DOHH2 (cell line): ENCODE measurements around the gene HMG20A.

Experiments used
- H3F3A ChIP-seq: fragments of 200-600 bp; sonication (generic), shearing (Covaris generic); 2 replicates; pipeline ENCODE4 v1.6.0; 2016; ENCODE audit warnings: antibody characterized with exemption, mild to moderate bottlenecking; ENCODE audit not compliant: control insufficient read depth, insufficient read depth
- H3K27ac ChIP-seq: fragments of 200-600 bp; sonication (generic); 2 replicates; pipeline ENCODE4 v1.5.1; 2014; ENCODE audit warnings: low read depth, mild to moderate bottlenecking, low read length, moderate library complexity
- H3K27me3 ChIP-seq: fragments of 200-600 bp; sonication (generic); 2 replicates; pipeline ENCODE4 v1.6.1; 2014; ENCODE audit warnings: mild to moderate bottlenecking, low read length, mixed read lengths; ENCODE audit not compliant: control insufficient read depth
- H3K36me3 ChIP-seq: fragments of 200-600 bp; sonication (generic); 2 replicates; pipeline ENCODE4 v1.6.1; 2014; ENCODE audit warnings: mild to moderate bottlenecking, low read length, moderate library complexity, mixed read lengths; ENCODE audit not compliant: control insufficient read depth
- H3K4me1 ChIP-seq: fragments of 200-600 bp; sonication (generic); 2 replicates; pipeline ENCODE4 v1.6.1; 2014; ENCODE audit warnings: mild to moderate bottlenecking, low read length, mixed read lengths; ENCODE audit not compliant: control insufficient read depth
- H3K4me2 ChIP-seq: fragments of 200-600 bp; sonication (generic); 2 replicates; pipeline ENCODE4 v1.6.0; 2014; ENCODE audit warnings: mild to moderate bottlenecking, low read length, moderate library complexity
- H3K4me3 ChIP-seq: fragments of 200-600 bp; sonication (generic); 2 replicates; pipeline ENCODE4 v1.5.1; 2014; ENCODE audit warnings: mild to moderate bottlenecking, low read length, mixed read lengths
- H3K79me2 ChIP-seq: fragments of 200-600 bp; sonication (generic); 2 replicates; pipeline ENCODE4 v1.6.1; 2014; ENCODE audit warnings: mild to moderate bottlenecking, low read length, mixed read lengths; ENCODE audit not compliant: control insufficient read depth
- H3K9me2 ChIP-seq: fragments of 200-600 bp; sonication (generic); replicated peaks from 2 replicates; pipeline ENCODE4 v1.6.1; 2014; ENCODE audit warnings: mild to moderate bottlenecking, low read length, mixed read lengths; ENCODE audit not compliant: control insufficient read depth
- H3K9me3 ChIP-seq: fragments of 200-600 bp; sonication (generic); 2 replicates; pipeline ENCODE4 v1.6.1; 2014; ENCODE audit warnings: antibody characterized with exemption, low read length, mixed read lengths; ENCODE audit not compliant: control insufficient read depth, insufficient read depth
- H4K20me1 ChIP-seq: fragments of 200-600 bp; sonication (generic); 2 replicates; pipeline ENCODE4 v1.6.0; 2014; ENCODE audit warnings: low read depth, mild to moderate bottlenecking, antibody characterized with exemption, low read length, moderate library complexity; ENCODE audit not compliant: control insufficient read depth, insufficient read depth
- EZH2phosphoT487 ChIP-seq: fragments of 200-600 bp; sonication (generic); IDR thresholded peaks from 2 replicates; pipeline ENCODE4 v1.6.1; 2017; ENCODE audit warnings: borderline replicate concordance, mild to moderate bottlenecking, antibody characterized with exemption, low read length, moderate library complexity, mixed read lengths
- TF ChIP-seq, protein P1 (sequence below): fragments of 200-600 bp; sonication (generic); IDR thresholded peaks from one replicate; pipeline ENCODE4 v1.5.1; 2014; ENCODE audit warnings: antibody characterized with exemption, mild to moderate bottlenecking, low read depth, low read length; ENCODE audit not compliant: poor library complexity, severe bottlenecking

The HMG20A gene

DNA sequence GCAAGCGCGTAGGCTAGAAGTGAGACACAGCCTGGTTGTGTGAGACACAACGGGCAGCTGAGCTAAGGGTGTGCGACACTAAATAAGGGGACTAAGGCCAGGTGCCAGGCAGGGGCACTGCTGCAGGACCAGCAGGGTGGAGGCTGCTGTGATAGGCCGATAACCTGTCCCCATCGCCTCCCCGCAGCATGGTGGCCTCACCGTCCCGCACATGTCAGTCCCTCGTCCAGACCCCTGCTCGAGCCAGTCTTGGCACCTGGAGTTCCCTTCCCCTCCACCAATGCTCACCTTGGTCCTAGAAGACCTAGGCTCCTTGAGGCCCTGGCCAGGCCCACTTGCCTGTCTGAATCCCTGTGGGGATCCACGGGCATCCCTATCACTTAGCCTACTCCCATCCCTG lies 96.1 kb downstream of the HMG20A start:
- TF ChIP-seq, protein P1, sequence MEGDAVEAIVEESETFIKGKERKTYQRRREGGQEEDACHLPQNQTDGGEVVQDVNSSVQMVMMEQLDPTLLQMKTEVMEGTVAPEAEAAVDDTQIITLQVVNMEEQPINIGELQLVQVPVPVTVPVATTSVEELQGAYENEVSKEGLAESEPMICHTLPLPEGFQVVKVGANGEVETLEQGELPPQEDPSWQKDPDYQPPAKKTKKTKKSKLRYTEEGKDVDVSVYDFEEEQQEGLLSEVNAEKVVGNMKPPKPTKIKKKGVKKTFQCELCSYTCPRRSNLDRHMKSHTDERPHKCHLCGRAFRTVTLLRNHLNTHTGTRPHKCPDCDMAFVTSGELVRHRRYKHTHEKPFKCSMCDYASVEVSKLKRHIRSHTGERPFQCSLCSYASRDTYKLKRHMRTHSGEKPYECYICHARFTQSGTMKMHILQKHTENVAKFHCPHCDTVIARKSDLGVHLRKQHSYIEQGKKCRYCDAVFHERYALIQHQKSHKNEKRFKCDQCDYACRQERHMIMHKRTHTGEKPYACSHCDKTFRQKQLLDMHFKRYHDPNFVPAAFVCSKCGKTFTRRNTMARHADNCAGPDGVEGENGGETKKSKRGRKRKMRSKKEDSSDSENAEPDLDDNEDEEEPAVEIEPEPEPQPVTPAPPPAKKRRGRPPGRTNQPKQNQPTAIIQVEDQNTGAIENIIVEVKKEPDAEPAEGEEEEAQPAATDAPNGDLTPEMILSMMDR, result no peak
- no peak for TF ChIP-seq EZH2phosphoT487
- Histone ChIP-seq H3K9me2 (no peaks in the 10 kb centered on the region), H4K20me1 (no peaks in the 10 kb centered on the region), H3K36me3 (no peaks in the 10 kb centered on the region), H3K27me3 (peaks cover under 1% of the 10 kb centered on the region), H3K4me3 (no peak overlapping the region), H3K9me3 (no peaks in the 10 kb centered on the region), H3K4me1 (no peaks in the 10 kb centered on the region), H3K4me2 (no peak overlapping the region), H3K79me2 (no peaks in the 10 kb centered on the region), H3F3A (no peaks in the 10 kb centered on the region), H3K27ac (no peak overlapping the region)

DNA sequence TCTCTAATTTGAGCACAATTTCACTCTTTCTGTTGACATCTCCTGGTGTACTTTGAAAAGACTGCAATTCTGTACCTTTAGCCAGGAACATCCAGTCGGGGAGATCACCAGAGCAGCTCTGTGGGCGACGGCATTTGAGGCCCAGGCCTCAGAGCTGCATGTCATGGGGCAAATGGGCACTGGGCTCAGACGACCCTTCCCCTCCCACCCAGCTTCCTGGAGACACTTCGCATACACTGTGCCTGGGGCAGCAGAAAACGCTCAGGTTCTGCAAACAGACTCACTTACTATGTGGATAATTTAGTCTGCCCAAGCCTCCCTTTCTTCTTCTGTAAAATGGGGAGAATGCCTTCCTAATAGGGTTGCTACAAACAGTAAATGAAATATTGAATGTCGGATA lies 96.9 kb downstream of the HMG20A start:
- TF ChIP-seq EZH2phosphoT487, result no peak
- TF ChIP-seq, protein P1, result no peak
- Histone ChIP-seq H3K27me3 (peaks cover 6% of the 10 kb centered on the region), H3K36me3 (no peaks in the 10 kb centered on the region), H3K27ac (no peak overlapping the region), H4K20me1 (no peaks in the 10 kb centered on the region), H3K9me2 (no peaks in the 10 kb centered on the region), H3K79me2 (no peaks in the 10 kb centered on the region), H3F3A (no peaks in the 10 kb centered on the region), H3K4me1 (no peaks in the 10 kb centered on the region), H3K4me2 (no peak overlapping the region), H3K4me3 (no peak overlapping the region), H3K9me3 (no peaks in the 10 kb centered on the region)

DNA sequence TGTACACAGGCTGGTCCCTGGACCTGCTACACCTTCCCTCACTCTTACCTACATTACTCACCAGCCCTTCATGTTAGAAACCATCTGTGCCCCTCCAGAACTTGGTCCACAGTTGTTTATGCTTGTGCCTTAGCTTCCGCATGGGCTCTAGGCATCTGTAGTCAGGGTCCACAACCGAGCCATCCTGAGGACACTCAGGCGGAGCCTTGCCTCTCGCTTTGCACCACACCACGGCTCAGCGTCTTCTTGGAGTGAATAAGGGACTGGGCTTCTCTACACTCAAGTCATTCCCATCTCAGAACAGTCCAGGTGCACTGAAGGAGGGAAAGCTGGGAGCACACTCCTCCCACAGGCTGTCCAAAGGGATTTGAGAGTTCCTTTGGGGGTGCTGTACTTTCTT lies 97.8 kb downstream of the HMG20A start:
- Histone ChIP-seq H3K4me3 (no peak overlapping the region), H3K27me3 (peaks cover 6% of the 10 kb centered on the region), H4K20me1 (no peaks in the 10 kb centered on the region), H3K4me2 (no peak overlapping the region), H3K27ac (no peak overlapping the region), H3K79me2 (no peaks in the 10 kb centered on the region), H3K36me3 (no peaks in the 10 kb centered on the region), H3K4me1 (no peaks in the 10 kb centered on the region), H3F3A (no peaks in the 10 kb centered on the region), H3K9me2 (no peaks in the 10 kb centered on the region), H3K9me3 (no peaks in the 10 kb centered on the region)
- TF ChIP-seq EZH2phosphoT487, result no peak
- TF ChIP-seq, protein P1, result no peak

DNA sequence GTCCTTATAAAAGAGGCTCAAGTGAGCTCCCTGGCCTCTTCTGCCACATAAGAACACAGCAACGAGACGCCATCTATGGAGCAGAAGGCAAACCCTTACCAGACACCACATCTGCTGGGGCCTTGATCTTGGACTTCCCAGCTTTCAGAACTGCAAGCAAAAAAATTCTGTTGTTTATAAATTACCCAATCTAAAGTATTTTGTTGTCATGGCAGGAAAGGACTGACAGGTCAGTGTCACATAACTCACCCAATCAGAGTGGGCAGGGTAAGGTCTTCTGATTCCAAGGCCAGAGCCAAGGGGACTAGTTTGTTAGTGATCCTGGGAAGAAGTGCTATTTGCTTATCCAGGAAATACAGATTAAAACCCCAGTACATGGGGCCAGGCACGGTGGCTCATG lies 98.9 kb downstream of the HMG20A start:
- Histone ChIP-seq H3K4me3 (no peak overlapping the region), H3K9me3 (no peaks in the 10 kb centered on the region), H3K9me2 (no peaks in the 10 kb centered on the region), H3K27ac (no peak overlapping the region), H3K4me1 (no peaks in the 10 kb centered on the region), H3K36me3 (no peaks in the 10 kb centered on the region), H4K20me1 (no peaks in the 10 kb centered on the region), H3K79me2 (no peaks in the 10 kb centered on the region), H3K4me2 (no peak overlapping the region), H3F3A (no peaks in the 10 kb centered on the region), H3K27me3 (peaks cover 6% of the 10 kb centered on the region)
- TF ChIP-seq EZH2phosphoT487, result no peak
